Brain microvascular endothelial cell (primary cell): Measurements from ENCODE around the gene IRS1.
A peak's percentile ranks its signal among the peaks of the same experiment; 100 is the strongest.

Experiments used
- DNase-seq: peaks from one replicate; pipeline ENCODE4 v3.0.0-alpha.2; 2020
- H3K27ac ChIP-seq: fragments of 250-450 bp; sonication (Bioruptor Pico); 2 replicates; pipeline ENCODE4 v1.5.1; 2020; ENCODE audit warnings: mild to moderate bottlenecking, moderate library complexity
- H3K27me3 ChIP-seq: fragments of 250-450 bp; sonication (Bioruptor Pico); replicated peaks from 2 replicates; pipeline ENCODE4 v1.5.1; 2020; ENCODE audit warnings: mild to moderate bottlenecking
- H3K36me3 ChIP-seq: fragments of 250-450 bp; sonication (Bioruptor Pico); replicated peaks from 2 replicates; pipeline ENCODE4 v1.5.1; 2020; ENCODE audit warnings: mild to moderate bottlenecking
- H3K4me3 ChIP-seq: 2 replicates; pipeline ENCODE4 v1.5.1; 2011; ENCODE audit warnings: low read depth, mild to moderate bottlenecking, control low read depth, low read length, moderate library complexity
- in situ Hi-C: cut with HindIII; loops from 2 replicates; pipeline ENCODE4 v1.10.0; 2017; ENCODE audit warnings: low sequenced_read_pairs, low pct_ligation_motif_present
- TF ChIP-seq, protein P1 (sequence below): IDR thresholded peaks from 2 replicates; pipeline ENCODE4 v1.5.1; 2011; ENCODE audit warnings: low read depth, mild to moderate bottlenecking, moderate library complexity, low read length, control low read depth, inconsistent platforms; ENCODE audit errors: missing control alignments

The IRS1 gene

DNA sequence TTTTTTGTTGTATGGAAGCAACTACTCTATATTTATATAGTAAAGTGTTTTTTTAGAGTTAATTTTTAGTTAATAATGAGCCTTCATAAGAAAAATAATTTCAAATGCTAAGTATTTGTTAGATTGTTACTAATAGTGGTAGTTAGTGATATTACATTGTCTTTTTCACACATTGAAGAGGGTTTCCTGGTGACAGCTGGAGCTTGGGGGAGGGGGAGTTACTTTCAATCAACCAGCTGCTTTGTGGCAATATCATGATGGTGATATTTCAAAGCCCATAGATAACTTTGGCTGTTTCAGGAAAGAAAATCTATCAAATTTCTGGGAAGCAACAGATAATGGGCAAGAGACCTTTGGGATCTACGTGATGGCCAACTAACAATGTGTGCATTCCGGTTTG is 40.3 kb upstream of the IRS1 start:
- no peak for DNase-seq
- in situ Hi-C loops = no loop called here
- no peaks in the 10 kb centered on the region for H3K27me3 ChIP-seq
- TF ChIP-seq, protein P1, sequence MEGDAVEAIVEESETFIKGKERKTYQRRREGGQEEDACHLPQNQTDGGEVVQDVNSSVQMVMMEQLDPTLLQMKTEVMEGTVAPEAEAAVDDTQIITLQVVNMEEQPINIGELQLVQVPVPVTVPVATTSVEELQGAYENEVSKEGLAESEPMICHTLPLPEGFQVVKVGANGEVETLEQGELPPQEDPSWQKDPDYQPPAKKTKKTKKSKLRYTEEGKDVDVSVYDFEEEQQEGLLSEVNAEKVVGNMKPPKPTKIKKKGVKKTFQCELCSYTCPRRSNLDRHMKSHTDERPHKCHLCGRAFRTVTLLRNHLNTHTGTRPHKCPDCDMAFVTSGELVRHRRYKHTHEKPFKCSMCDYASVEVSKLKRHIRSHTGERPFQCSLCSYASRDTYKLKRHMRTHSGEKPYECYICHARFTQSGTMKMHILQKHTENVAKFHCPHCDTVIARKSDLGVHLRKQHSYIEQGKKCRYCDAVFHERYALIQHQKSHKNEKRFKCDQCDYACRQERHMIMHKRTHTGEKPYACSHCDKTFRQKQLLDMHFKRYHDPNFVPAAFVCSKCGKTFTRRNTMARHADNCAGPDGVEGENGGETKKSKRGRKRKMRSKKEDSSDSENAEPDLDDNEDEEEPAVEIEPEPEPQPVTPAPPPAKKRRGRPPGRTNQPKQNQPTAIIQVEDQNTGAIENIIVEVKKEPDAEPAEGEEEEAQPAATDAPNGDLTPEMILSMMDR = no peak
- no peak overlapping the region for H3K27ac ChIP-seq
- H3K36me3 ChIP-seq = no peaks in the 10 kb centered on the region
- H3K4me3 ChIP-seq = no peak overlapping the region

DNA sequence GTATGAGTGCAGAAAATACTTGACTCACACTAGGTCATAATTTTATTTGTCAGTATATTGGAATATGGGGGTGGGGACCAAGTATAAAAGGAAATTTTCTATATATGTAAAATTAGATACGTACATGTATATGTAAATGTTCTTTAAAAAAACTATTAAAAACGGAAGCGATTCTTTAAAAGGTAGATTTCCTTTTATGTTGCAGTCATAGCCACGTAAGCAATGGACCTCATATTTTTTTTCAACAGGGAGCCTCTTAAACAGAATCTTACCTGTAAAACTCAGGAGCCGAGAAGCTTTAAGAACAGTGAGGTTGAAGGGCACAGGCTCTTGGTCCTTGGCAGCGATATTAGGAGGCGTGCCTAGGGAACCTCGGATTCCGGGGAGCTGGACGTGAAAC is 39.5 kb upstream of the IRS1 start:
- Histone ChIP-seq H3K27ac (no peak overlapping the region), H3K27me3 (no peaks in the 10 kb centered on the region), H3K4me3 (no peak overlapping the region), H3K36me3 (no peaks in the 10 kb centered on the region)
- TF ChIP-seq, protein P1 = no peak
- in situ Hi-C loops = no loop called here
- DNase-seq = no peak

DNA sequence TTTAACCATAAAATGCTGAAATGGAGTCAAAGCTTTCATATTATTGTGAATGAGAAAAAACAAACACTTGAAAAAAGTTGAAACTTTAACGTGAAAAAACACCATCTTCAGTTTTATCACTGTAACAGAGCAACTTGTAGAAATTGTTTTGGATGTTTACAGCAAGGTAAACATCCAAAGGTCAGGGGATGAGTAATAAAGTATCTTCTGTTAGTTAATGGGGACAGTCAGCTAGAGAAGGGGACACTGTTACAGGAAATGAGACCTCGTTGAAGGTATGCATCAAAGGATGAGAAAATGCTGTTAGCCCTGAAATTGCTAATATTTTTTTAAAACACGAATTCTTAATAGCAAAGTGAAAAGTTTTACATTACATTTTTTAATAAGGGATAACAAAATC is 39.1 kb upstream of the IRS1 start:
- in situ Hi-C loops = no loop called here

DNA sequence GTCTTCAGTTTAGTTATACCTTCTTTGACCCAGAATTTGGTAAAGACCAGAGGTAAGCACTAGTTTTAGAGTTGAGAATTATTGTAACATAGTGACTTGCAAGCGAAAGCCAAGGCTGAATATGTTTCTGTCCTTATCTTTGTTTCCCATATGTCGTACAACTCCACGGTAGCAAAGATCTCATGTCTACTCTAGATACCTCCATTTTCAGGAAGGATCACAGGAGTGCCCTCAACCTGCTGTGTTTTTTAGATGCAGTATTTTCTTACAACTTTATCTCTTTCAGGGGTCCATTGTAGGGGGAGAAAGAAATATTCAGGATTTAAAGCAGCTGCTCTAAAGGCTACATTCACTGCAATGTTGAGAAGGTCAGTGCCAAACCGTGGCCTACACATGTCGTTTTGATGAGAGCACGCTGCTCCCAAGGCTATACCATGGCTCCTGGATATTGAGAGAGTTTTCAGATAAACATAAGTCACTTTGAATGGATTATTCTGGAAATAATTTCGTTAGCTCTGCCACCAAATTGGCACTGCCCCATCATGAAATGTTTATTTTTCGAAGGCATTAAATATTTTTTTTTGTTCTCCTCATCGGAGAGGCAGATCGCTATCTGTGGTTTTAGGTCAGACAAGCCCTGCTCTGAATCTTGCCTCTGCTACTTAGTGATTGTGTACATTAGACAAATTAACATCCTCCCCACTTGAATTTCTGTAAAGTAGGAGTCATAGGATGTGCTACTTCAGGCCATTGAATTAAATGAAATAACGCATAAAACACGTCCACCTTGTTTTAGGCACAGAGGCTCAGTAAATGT is 38.4 kb upstream of the IRS1 start:
- H3K4me3 ChIP-seq = no peak overlapping the region
- in situ Hi-C loops = no loop called here
- no peak for DNase-seq
- TF ChIP-seq, protein P1 = no peak
- H3K36me3 ChIP-seq = no peaks in the 10 kb centered on the region
- no peak overlapping the region for H3K27ac ChIP-seq
- H3K27me3 ChIP-seq = no peaks in the 10 kb centered on the region

More for the DNA sequence above, 39.1 kb upstream of the IRS1 start:
- Histone ChIP-seq H3K27ac (no peak overlapping the region), H3K36me3 (no peaks in the 10 kb centered on the region), H3K4me3 (no peak overlapping the region), H3K27me3 (no peaks in the 10 kb centered on the region)
- DNase-seq = no peak
- TF ChIP-seq, protein P1 = no peak

DNA sequence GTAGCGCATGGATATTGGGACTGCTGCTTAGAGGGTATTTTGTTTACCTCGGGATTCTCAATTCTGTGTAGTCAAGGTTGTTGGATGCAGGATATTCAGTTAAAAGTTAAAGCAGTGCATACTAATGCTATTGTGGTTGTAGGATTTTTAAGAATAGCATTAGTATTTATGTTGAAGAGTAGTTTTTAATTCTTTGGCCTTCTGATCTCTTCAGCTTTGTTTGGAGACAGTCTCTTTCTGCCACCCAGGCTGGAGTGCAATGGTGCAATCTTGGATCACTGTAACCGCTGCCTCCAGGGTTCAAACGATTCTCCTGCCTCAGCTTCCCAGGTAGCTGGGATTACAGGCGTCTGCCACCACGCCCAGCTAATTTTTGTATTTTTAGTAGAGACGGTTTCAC is 37.7 kb upstream of the IRS1 start:
- H3K36me3 ChIP-seq = no peaks in the 10 kb centered on the region
- H3K27me3 ChIP-seq = no peaks in the 10 kb centered on the region
- in situ Hi-C loops = no loop called here
- TF ChIP-seq, protein P1 = no peak
- H3K4me3 ChIP-seq = no peak overlapping the region
- no peak overlapping the region for H3K27ac ChIP-seq
- DNase-seq = no peak

DNA sequence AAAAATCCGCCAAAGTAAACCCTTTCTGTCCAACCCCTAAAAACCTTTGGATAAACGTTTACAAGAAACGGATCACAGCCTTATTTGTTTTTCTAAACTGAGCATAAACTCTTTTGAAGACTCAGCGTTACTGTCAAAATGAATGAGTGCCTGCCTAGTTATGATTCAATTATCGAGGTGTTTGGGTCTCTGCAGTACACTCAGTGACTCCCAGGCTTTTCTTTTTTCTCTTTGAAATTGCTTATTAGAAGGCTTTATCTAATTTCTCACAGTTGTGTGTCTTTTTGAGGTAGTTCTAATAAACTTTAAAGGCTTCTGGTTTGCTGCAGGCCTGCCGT is 36.9 kb upstream of the IRS1 start:
- TF ChIP-seq, protein P1 = no peak
- no peaks in the 10 kb centered on the region for H3K27me3 ChIP-seq
- in situ Hi-C loops = no loop called here
- peak overlapping the region; percentile 96 for H3K27ac ChIP-seq
- no peaks in the 10 kb centered on the region for H3K36me3 ChIP-seq
- H3K4me3 ChIP-seq = peak overlapping the region; percentile 68
- no peak for DNase-seq
